HG03135 (cell line): ENCODE measurements around the gene DUOXA1.
"Not testable (repeated sequence)": the region's sequence is repeated elsewhere in the genome, so short reads cannot be mapped to it uniquely, and the experiment has no call there.

Experiments used
- ATAC-seq: cut with Tn5 transposase; IDR thresholded peaks from one replicate; pipeline ENCODE4 v1.9.1; 2021; ENCODE audit warnings: mild to moderate bottlenecking, moderate library complexity; ENCODE audit not compliant: unreplicated experiment

DUOXA1 gene

GRCh38 chr15:45114076-45114750 lies 15.5 kb downstream of the DUOXA1 start, which contains the start of the genes DUOX2 and DUOXA2:
Gene DUOX2, minus strand, starts transcription at chr15:45114172. Its CDS starts 761 bp downstream, at chr15:45113411.
Gene DUOXA2, plus strand, starts transcription at chr15:45114326. Its CDS starts 280 bp downstream, at chr15:45114606.
- no peak for ATAC-seq

GRCh38 chr15:45113380-45113990 lies 16.2 kb downstream of the DUOXA1 start:
- ATAC-seq, result no peak

GRCh38 chr15:45112591-45113379 lies 16.9 kb downstream of the DUOXA1 start:
- no peak for ATAC-seq

- ATAC-seq, result no peak
These were observed 17.5 kb downstream of the DUOXA1 start for GRCh38 chr15:45112143-45112590.

GRCh38 chr15:45111390-45112142 lies 18.1 kb downstream of the DUOXA1 start:
- no peak for ATAC-seq

GRCh38 chr15:45110256-45110820 lies 19.3 kb downstream of the DUOXA1 start:
- ATAC-seq, result no peak

- no peak for ATAC-seq
These were observed 21.6 kb downstream of the DUOXA1 start for GRCh38 chr15:45107941-45108630.

GRCh38 chr15:45106002-45106790 lies 23.5 kb downstream of the DUOXA1 start:
- no peak for ATAC-seq

GRCh38 chr15:45105586-45105985 lies 24.1 kb downstream of the DUOXA1 start:
- no peak for ATAC-seq

- ATAC-seq, result not testable (repeated sequence)
These were observed 25.5 kb downstream of the DUOXA1 start for GRCh38 chr15:45104170-45104569.

- ATAC-seq, result no peak
These were observed 27.5 kb downstream of the DUOXA1 start for GRCh38 chr15:45102226-45102625.

- ATAC-seq, result no peak
These were observed 27.9 kb downstream of the DUOXA1 start for GRCh38 chr15:45101749-45102148.

GRCh38 chr15:45100884-45101625 lies 28.6 kb downstream of the DUOXA1 start:
- no peak for ATAC-seq

- no peak for ATAC-seq
These were observed 30.0 kb downstream of the DUOXA1 start for GRCh38 chr15:45099549-45100165.

GRCh38 chr15:45097466-45097865 lies 32.2 kb downstream of the DUOXA1 start:
- no peak for ATAC-seq

- ATAC-seq, result no peak
These were observed 34.0 kb downstream of the DUOXA1 start for GRCh38 chr15:45095661-45096060.

GRCh38 chr15:45094358-45094730 lies 35.3 kb downstream of the DUOXA1 start:
- ATAC-seq, result no peak
